ENCODE data around the gene CPA2.

DNA sequence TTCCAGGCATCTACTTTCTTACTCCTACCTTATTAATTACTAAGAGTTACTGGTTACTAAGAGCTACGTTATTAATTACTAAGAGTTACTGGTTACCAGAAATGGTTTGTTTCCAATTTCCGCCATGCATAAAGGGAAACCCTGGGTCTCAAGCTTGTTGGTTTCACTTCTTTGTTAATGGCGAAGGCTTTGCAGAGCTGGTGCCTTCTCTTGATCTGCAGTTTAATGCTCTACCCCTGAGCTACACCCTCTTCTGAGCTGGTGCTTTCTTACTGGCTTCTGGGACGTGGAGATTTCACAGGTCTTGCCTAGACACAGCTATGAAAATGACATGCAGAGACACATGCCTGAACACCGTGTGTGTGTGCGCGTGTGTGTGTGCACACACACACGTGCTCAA, 26.9 kb downstream of the CPA2 start:
- TF ChIP-seq, protein P1, sequence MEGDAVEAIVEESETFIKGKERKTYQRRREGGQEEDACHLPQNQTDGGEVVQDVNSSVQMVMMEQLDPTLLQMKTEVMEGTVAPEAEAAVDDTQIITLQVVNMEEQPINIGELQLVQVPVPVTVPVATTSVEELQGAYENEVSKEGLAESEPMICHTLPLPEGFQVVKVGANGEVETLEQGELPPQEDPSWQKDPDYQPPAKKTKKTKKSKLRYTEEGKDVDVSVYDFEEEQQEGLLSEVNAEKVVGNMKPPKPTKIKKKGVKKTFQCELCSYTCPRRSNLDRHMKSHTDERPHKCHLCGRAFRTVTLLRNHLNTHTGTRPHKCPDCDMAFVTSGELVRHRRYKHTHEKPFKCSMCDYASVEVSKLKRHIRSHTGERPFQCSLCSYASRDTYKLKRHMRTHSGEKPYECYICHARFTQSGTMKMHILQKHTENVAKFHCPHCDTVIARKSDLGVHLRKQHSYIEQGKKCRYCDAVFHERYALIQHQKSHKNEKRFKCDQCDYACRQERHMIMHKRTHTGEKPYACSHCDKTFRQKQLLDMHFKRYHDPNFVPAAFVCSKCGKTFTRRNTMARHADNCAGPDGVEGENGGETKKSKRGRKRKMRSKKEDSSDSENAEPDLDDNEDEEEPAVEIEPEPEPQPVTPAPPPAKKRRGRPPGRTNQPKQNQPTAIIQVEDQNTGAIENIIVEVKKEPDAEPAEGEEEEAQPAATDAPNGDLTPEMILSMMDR (IDR thresholded peaks at IDR 0.05) = no peak
- no peak for TF ChIP-seq POLR2A (IDR thresholded peaks at IDR 0.05)
- no peak for TF ChIP-seq POLR2AphosphoS5 (IDR thresholded peaks at IDR 0.05)
